H9 (cell line): ENCODE data around the gene IPO11. TPM values are rescaled to one million over a fixed set of nuclear protein-coding genes. Genes with fewer than 3 reads are reported as not detected.

Experiments
- DNase-seq: peaks from one replicate; pipeline ENCODE4 v3.0.0-alpha.2; 2017
- H2AFZ ChIP-seq: one replicate; pipeline ENCODE4 v1.6.1; 2013; ENCODE audit warnings: mild to moderate bottlenecking, low read length, control low read depth, moderate library complexity
- H2AK5ac ChIP-seq: 2 replicates; pipeline ENCODE4 v1.6.1; 2013; ENCODE audit warnings: low read length, control low read depth, mixed read lengths; ENCODE audit not compliant: insufficient read length
- H2BK120ac ChIP-seq: one replicate; pipeline ENCODE4 v1.6.1; 2013; ENCODE audit warnings: low read depth, mild to moderate bottlenecking, low read length, control low read depth, inconsistent platforms; ENCODE audit not compliant: poor library complexity, severe bottlenecking
- H2BK12ac ChIP-seq: 2 replicates; pipeline ENCODE4 v1.6.1; 2013; ENCODE audit warnings: low read length, control low read depth, mixed read lengths, low read depth; ENCODE audit not compliant: insufficient read length
- H2BK15ac ChIP-seq: 2 replicates; pipeline ENCODE4 v1.6.1; 2013; ENCODE audit warnings: low read depth, low read length, control low read depth
- H2BK20ac ChIP-seq: one replicate; pipeline ENCODE4 v1.6.1; 2013; ENCODE audit warnings: low read depth, mild to moderate bottlenecking, low read length, control low read depth, inconsistent platforms; ENCODE audit not compliant: poor library complexity, severe bottlenecking
- H2BK5ac ChIP-seq: 2 replicates; pipeline ENCODE4 v1.6.1; 2013; ENCODE audit warnings: low read length, control low read depth, mixed read lengths; ENCODE audit not compliant: insufficient read length
- H3K14ac ChIP-seq: 2 replicates; pipeline ENCODE4 v1.6.1; 2013; ENCODE audit warnings: low read length, control low read depth; ENCODE audit not compliant: insufficient read depth
- H3K18ac ChIP-seq: 2 replicates; pipeline ENCODE4 v1.6.1; 2013; ENCODE audit warnings: low read depth, mild to moderate bottlenecking, mixed read lengths, low read length, control low read depth; ENCODE audit not compliant: insufficient read length
- H3K23ac ChIP-seq: 2 replicates; pipeline ENCODE4 v1.6.1; 2013; ENCODE audit warnings: low read length, control low read depth, mixed read lengths, low read depth; ENCODE audit not compliant: insufficient read length
- H3K23me2 ChIP-seq: 2 replicates; pipeline ENCODE4 v1.6.1; 2013; ENCODE audit warnings: low read depth, mild to moderate bottlenecking, mixed read lengths, low read length, control low read depth; ENCODE audit not compliant: insufficient read length, poor library complexity, severe bottlenecking
- H3K27ac ChIP-seq: 2 replicates; pipeline ENCODE4 v1.5.1; 2013; ENCODE audit warnings: low read length, control low read depth, mixed read lengths, low read depth; ENCODE audit not compliant: insufficient read length
- H3K27me3 ChIP-seq: 2 replicates; pipeline ENCODE4 v1.6.1; 2013; ENCODE audit warnings: low read length, control low read depth, inconsistent platforms; ENCODE audit not compliant: insufficient read depth
- H3K4ac ChIP-seq: 2 replicates; pipeline ENCODE4 v1.6.1; 2013; ENCODE audit warnings: low read depth, mild to moderate bottlenecking, control low read depth, inconsistent platforms, low read length, moderate library complexity
- H3K4me1 ChIP-seq: 2 replicates; pipeline ENCODE4 v1.6.1; 2013; ENCODE audit warnings: low read length, control low read depth, inconsistent platforms; ENCODE audit not compliant: insufficient read depth
- H3K4me2 ChIP-seq: 2 replicates; pipeline ENCODE4 v1.6.1; 2013; ENCODE audit warnings: low read length, control low read depth, mixed read lengths; ENCODE audit not compliant: insufficient read length, insufficient read depth
- H3K56ac ChIP-seq: 2 replicates; pipeline ENCODE4 v1.6.1; 2013; ENCODE audit warnings: low read depth, mild to moderate bottlenecking, mixed read lengths, low read length, control low read depth; ENCODE audit not compliant: insufficient read length
- H3K79me1 ChIP-seq: 2 replicates; pipeline ENCODE4 v1.6.1; 2013; ENCODE audit warnings: low read depth, mild to moderate bottlenecking, moderate library complexity, low read length, control low read depth, inconsistent platforms; ENCODE audit not compliant: insufficient read depth, poor library complexity, severe bottlenecking
- H3K79me2 ChIP-seq: 2 replicates; pipeline ENCODE4 v1.6.1; 2013; ENCODE audit warnings: low read length, control low read depth, inconsistent platforms; ENCODE audit not compliant: insufficient read depth
- H3K9ac ChIP-seq: 2 replicates; pipeline ENCODE4 v1.6.1; 2013; ENCODE audit warnings: low read length, control low read depth, mixed read lengths; ENCODE audit not compliant: insufficient read length; ENCODE audit errors: extremely low read depth
- H3K9me3 ChIP-seq: one replicate; pipeline ENCODE4 v1.6.1; 2013; ENCODE audit warnings: low read depth, low read length, inconsistent platforms; ENCODE audit not compliant: control insufficient read depth
- H3T11ph ChIP-seq: one replicate; pipeline ENCODE4 v1.6.1; 2013; ENCODE audit warnings: mild to moderate bottlenecking, low read length, control low read depth, inconsistent platforms
- H4K20me1 ChIP-seq: one replicate; pipeline ENCODE4 v1.6.1; 2013; ENCODE audit not compliant: control insufficient read depth, insufficient read length, insufficient read depth
- H4K5ac ChIP-seq: 2 replicates; pipeline ENCODE4 v1.6.1; 2013; ENCODE audit warnings: low read depth, mild to moderate bottlenecking, mixed read lengths, low read length, control low read depth; ENCODE audit not compliant: insufficient read length
- H4K8ac ChIP-seq: replicated peaks from 2 replicates; pipeline ENCODE4 v1.6.1; 2013; ENCODE audit warnings: low read length, control low read depth, mixed read lengths, low read depth; ENCODE audit not compliant: insufficient read length
- H4K91ac ChIP-seq: 2 replicates; pipeline ENCODE4 v1.6.1; 2013; ENCODE audit warnings: low read depth, mild to moderate bottlenecking, moderate library complexity, mixed read lengths, low read length, control low read depth; ENCODE audit not compliant: insufficient read length
- H3K27ac Mint-ChIP-seq, 3 experiments: 2 replicates in 2 of 3; 3 replicates in 1 of 3; pipeline ENCODE4 v1.8.0; 2020 to 2021; ENCODE audit warnings: mixed read lengths in 3 of 3, mild to moderate bottlenecking in 1 of 3, moderate library complexity in 1 of 3
- H3K27me3 Mint-ChIP-seq: 2 replicates; pipeline ENCODE4 v1.8.0; 2021; ENCODE audit warnings: low read depth, mild to moderate bottlenecking, moderate library complexity, mixed read lengths
- H3K36me3 Mint-ChIP-seq, 3 experiments: 2 replicates in 2 of 3; 3 replicates in 1 of 3; pipeline ENCODE4 v1.8.0; 2020 to 2021; ENCODE audit warnings: low read depth in 3 of 3, mixed read lengths in 3 of 3; ENCODE audit not compliant: insufficient read depth in 1 of 3
- H3K4me1 Mint-ChIP-seq, 2 experiments: 2 replicates each; pipeline ENCODE4 v1.8.0; 2020; ENCODE audit warnings: mixed read lengths in 2 of 2
- H3K4me3 Mint-ChIP-seq, 2 experiments: 2 replicates in 1 of 2; 3 replicates in 1 of 2; pipeline ENCODE4 v1.8.0; 2020 to 2021; ENCODE audit warnings: mild to moderate bottlenecking in 2 of 2, mixed read lengths in 2 of 2, moderate library complexity in 1 of 2
- H3K9me3 Mint-ChIP-seq, 2 experiments: 2 replicates in 1 of 2; 3 replicates in 1 of 2; pipeline ENCODE4 v1.8.0; 2020; ENCODE audit warnings: mild to moderate bottlenecking in 2 of 2, mixed read lengths in 2 of 2, moderate library complexity in 1 of 2
- WGBS: extraction: QIAGEN DNeasy Blood & Tissue Kit; methylation state at CpG from one replicate; pipeline ENCODE4 v1.1.7; 2013; ENCODE audit warnings: missing lambda C conversion rate, low lambda C conversion rate, mixed read lengths; ENCODE audit not compliant: insufficient read length; ENCODE audit errors: extremely low coverage; 5-methylcytosine and 5-hydroxymethylcytosine counted together
- total RNA-seq: library from RNA; stranded (reverse); gene quantifications from 2 replicates; pipeline ENCODE4 v1.2.1, GENCODE V29; 2021
- TF ChIP-seq, protein P1 (sequence below): fragments of 200-600 bp; sonication (generic); conservative IDR thresholded peaks from 3 replicates; pipeline ENCODE4 v1.8.0; 2021; ENCODE audit warnings: antibody characterized with exemption, mild to moderate bottlenecking

IPO11 gene
- total RNA-seq, 1 experiment from 2014 or later: 63.0 TPM

- TF ChIP-seq, protein P1, sequence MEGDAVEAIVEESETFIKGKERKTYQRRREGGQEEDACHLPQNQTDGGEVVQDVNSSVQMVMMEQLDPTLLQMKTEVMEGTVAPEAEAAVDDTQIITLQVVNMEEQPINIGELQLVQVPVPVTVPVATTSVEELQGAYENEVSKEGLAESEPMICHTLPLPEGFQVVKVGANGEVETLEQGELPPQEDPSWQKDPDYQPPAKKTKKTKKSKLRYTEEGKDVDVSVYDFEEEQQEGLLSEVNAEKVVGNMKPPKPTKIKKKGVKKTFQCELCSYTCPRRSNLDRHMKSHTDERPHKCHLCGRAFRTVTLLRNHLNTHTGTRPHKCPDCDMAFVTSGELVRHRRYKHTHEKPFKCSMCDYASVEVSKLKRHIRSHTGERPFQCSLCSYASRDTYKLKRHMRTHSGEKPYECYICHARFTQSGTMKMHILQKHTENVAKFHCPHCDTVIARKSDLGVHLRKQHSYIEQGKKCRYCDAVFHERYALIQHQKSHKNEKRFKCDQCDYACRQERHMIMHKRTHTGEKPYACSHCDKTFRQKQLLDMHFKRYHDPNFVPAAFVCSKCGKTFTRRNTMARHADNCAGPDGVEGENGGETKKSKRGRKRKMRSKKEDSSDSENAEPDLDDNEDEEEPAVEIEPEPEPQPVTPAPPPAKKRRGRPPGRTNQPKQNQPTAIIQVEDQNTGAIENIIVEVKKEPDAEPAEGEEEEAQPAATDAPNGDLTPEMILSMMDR: no peak
- no peaks in the 10 kb centered on the region for H3K4me1 Mint-ChIP-seq
- Histone ChIP-seq H3K4me2 (no peak overlapping the region), H2BK120ac (no peak overlapping the region), H3K23me2 (no peaks in the 10 kb centered on the region), H3K9me3 (no peaks in the 10 kb centered on the region), H3K56ac (no peak overlapping the region), H2AK5ac (no peak overlapping the region), H2BK15ac (no peak overlapping the region), H3K79me1 (no peaks in the 10 kb centered on the region), H3K4ac (no peak overlapping the region), H3T11ph (no peak overlapping the region), H3K27me3 (no peaks in the 10 kb centered on the region), H3K4me1 (no peaks in the 10 kb centered on the region), H3K14ac (no peak overlapping the region), H4K8ac (no peak overlapping the region), H4K5ac (no peak overlapping the region), H4K91ac (no peak overlapping the region), H2BK12ac (no peak overlapping the region), H3K79me2 (no peaks in the 10 kb centered on the region), H2BK20ac (no peak overlapping the region), H3K9ac (no peak overlapping the region), H2AFZ (no peak overlapping the region), H3K23ac (no peak overlapping the region), H4K20me1 (no peaks in the 10 kb centered on the region), H3K18ac (no peak overlapping the region), H2BK5ac (no peak overlapping the region), H3K27ac (no peak overlapping the region)
- WGBS: 100% methylated on average over 1 of the region's 2 CpGs
- no peak for DNase-seq
- no peaks in the 10 kb centered on the region; a peak in 1 of 5 replicates for H3K9me3 Mint-ChIP-seq
- H3K36me3 Mint-ChIP-seq: peaks cover 3 to 11% (median 9%) of the 10 kb centered on the region in 3 experiments; a peak in 6 of 7 replicates
- H3K27ac Mint-ChIP-seq: no peak overlapping the region
- no peak overlapping the region for H3K4me3 Mint-ChIP-seq
- H3K27me3 Mint-ChIP-seq: no peaks in the 10 kb centered on the region
Measured at GRCh38 chr5:62536783-62537182, 124.2 kb downstream of the IPO11 start.
